Measurements from ENCODE around the gene RASL10A. TPM values are rescaled to one million over a fixed set of nuclear protein-coding genes. Genes with fewer than 3 reads are reported as not detected.

The RASL10A gene, protein sequence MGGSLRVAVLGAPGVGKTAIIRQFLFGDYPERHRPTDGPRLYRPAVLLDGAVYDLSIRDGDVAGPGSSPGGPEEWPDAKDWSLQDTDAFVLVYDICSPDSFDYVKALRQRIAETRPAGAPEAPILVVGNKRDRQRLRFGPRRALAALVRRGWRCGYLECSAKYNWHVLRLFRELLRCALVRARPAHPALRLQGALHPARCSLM
- not detected in 2 replicates for total RNA-seq

GRCh38 chr22:29315286-29316140, at the start of gene RASL10A:
TSS of gene RASL10A (minus strand) at chr22:29315697. CDS start at chr22:29315246, 451 bp downstream.

GRCh38 chr22:29306175-29306834, 9.2 kb downstream of the RASL10A start, which contains the start of gene GAS2L1:
TSS of gene GAS2L1 (plus strand) at chr22:29306650. CDS start at chr22:29308106, 1,456 bp downstream.

GRCh38 chr22:29267858-29268510, 47.5 kb downstream of the RASL10A start, which contains the start of the genes EWSR1 and RHBDD3:
TSS of gene EWSR1 (plus strand) at chr22:29268268. CDS start at chr22:29268337, 69 bp downstream.
TSS of gene RHBDD3 (minus strand) at chr22:29267981. CDS start at chr22:29265626, 2,355 bp downstream.

Other genes with a start within 250 kb of the RASL10A start
- 6.9 and 9.4 TPM in 2 replicates for gene KREMEN1, start 242.7 kb downstream of the RASL10A start, total RNA-seq
- 0.32 and 1.3 TPM in 2 replicates for gene EMID1, start 109.8 kb downstream of the RASL10A start, total RNA-seq
- gene RHBDD3, start 47.7 kb downstream of the RASL10A start, total RNA-seq, result 37.4 and 37.5 TPM in 2 replicates
- gene EWSR1, start 47.4 kb downstream of the RASL10A start, total RNA-seq, result 115 and 127 TPM in 2 replicates
- 26.2 and 30.3 TPM in 2 replicates for gene GAS2L1, start 9.0 kb downstream of the RASL10A start, total RNA-seq
- 42.8 and 57.8 TPM in 2 replicates for gene AP1B1, start 72.9 kb upstream of the RASL10A start, total RNA-seq
- not detected in 2 replicates for gene RFPL1, start 122.9 kb upstream of the RASL10A start, total RNA-seq
- 0.81 and 2.3 TPM in 2 replicates for gene NEFH, start 164.5 kb upstream of the RASL10A start, total RNA-seq
- gene THOC5, start 238.1 kb upstream of the RASL10A start, total RNA-seq, result 31.8 and 47.7 TPM in 2 replicates

Data from cardiac atrium fibroblast (primary cell).